NCI-H2081 (cell line): ENCODE data around the gene ATP2B2.

Experiments used
- DNase-seq, 2 experiments: peaks; one replicate each; lab custom pipeline; 2025; lab: John Stamatoyannopoulos, UW

Gene ATP2B2

DNA sequence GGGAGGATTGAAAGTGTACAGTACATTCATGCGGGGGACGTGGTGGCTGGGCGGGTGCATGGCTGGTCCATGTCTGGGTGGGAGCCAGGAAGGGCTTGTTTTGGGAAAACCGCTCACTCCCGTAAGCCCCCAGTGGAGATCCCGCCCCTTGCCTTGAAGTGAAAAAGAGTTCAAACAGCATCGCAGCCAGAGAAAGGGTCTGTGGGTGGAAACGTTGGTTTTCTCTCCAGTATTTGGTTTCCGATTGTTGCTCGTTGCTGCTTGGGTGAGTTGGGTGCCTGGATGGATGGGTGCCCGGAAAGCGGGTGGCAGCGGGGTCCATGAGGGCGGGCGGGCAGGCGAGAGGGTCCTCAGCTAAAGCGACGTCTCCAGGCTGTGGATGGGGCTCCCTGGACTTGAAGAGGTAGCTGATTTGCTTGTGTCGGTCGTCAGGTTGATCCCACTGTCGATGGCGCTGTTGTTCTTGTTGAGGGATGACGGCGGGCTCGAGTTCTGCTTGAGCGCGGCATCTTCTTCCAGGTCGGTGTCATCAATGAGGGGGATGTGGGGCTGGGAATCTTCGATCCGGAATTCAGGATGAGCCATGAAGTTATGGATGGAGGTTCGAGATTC, 176.8 kb downstream of the ATP2B2 start:
- no peak for DNase-seq

DNA sequence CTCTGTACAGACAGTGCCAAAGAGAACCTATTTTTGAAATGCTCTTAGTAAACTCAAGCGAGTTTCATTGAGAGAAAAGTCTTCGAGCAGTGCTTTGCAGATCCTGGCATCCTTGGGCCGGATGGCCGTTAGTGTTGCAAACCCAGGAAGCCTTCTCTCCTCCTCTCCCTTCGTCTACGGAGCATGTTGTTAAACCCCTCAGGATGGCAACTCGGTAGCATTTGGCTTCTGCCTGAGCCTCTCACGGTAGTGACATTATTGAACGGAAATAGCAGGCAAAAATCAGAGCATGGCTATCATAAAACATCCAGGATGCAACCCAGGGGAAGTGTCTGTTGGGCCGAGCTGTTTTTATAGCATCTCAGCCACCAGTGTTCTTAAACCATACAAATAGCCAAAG, 177.8 kb downstream of the ATP2B2 start:
- DNase-seq = no peak

DNA sequence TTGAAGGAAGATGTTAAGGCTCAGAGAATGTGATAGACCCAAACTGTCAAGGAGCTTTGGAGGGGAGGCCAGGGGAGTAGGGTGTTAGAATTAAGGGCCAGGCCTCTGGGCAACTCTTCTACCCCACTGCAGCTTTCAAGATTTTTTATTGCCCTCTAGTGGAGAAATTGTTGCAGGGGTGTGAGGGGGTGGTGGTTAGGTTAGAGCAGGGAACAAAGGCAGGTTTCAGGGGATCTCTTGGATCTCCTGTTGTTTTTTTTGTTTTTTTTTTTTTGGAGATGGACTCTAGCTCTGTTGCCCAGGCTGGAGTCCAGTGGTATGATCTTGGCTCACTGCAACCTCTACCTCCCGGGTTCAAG, 183.1 kb downstream of the ATP2B2 start:
- peak; percentile 9 to 12 for DNase-seq

DNA sequence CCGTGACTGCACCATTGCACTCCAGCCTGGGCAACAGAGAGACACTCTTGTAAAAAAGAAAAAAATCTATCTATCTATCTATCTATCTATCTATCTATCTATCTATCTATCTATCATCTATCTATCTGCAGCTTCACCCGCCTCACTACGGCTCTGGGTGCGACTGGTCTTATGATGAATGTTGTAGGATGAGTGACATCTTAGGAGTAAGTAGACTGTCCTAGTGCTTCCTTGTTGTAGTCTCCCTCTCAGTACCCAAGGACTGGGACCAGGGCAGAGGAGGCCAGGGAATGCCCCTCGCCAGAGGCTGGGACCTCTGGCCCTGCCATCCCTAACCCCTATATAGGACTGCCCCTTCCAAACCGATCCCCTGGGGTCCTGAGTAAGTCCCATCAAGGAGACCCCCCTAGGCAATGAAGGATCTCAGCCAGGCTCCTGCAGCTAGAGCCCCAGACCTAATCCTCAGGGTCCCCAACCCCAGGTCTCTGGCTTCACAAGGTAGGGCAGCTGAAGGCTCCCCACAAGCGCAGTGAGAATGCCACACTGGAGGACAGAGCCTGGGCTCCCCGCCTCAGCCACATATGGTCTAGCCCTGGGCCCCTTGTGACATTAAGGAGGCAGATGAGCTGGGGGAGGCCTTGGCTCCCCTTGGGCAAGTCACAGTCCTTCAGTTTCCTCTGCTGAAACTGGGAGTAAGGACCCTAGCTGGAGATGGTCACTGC, 183.6 kb downstream of the ATP2B2 start:
- DNase-seq = no peak

DNA sequence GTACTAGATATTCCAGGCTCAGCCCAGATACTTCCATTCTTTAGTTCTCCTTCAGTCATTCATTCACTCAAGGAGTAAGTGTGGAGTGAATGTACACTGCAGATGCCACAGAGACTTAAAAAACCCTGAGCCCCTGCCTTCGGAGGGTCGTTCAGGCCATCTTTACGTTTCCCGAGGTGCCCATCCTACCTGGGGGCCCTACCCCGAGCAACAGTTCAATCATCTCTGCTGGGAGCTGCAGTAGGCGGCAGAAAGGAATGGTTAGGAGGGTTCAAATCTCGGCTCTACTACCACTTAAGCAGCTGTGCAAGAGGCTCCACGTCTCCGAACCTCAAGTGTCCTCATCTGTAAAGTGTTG, 185.1 kb downstream of the ATP2B2 start:
- no peak for DNase-seq

DNA sequence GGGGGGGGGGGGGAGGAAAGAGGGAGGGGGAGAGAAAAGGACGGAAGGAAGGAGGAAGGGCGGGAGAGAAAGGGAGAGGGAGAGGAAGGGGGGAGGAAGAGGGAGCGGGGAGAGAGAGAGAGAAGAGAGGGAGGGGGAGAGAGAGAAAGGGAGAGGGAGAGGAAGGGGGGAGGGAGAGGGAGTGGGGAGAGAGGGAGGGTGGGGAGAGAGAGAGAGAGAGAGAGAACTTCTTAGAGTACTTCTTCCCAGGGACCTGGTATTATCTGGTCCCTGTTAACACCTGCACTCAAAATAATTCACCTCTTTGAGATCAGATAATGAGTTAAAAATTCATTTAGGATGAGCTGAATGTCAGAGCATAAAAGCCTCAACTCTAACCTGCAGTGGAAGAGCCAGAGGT, 185.6 kb downstream of the ATP2B2 start:
- DNase-seq = no peak

DNA sequence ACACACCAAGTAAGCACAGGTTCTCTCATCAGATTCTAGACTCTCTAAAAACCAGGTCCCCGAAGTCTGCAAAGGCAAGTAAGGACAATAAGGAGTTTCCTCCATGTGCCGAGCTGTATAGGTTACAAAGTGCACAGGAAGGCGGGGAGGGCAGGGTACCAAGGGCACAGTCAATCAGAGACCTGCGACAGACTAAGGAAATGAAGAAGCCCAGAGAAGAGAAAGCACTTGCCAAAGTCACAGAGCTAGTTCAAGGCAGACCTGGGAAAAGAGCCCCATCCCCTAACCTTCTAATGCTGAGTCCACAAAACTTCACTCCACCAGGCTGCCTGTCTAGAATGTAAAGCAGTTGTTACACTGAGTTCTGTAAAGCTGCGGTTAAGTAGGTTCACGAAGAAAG, 186.1 kb downstream of the ATP2B2 start:
- DNase-seq = no peak

DNA sequence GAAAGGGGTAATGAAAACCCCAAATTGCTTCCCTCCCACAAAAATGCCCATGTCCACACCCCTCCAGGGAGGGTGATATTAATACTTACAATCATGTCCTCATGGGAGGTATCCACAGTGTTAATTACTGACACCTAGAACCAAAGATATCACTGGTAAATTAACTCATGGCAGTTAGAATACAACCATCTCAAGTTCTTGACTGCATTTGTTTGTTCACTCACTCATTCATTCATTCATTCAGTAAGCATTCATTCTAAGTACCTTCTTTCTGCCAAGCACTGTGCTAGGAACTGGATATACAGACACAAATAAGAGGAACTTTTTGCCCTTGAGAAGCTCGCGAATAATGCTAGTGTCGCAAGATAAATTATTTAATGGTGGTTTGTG, 187.4 kb downstream of the ATP2B2 start:
- no peak for DNase-seq

DNA sequence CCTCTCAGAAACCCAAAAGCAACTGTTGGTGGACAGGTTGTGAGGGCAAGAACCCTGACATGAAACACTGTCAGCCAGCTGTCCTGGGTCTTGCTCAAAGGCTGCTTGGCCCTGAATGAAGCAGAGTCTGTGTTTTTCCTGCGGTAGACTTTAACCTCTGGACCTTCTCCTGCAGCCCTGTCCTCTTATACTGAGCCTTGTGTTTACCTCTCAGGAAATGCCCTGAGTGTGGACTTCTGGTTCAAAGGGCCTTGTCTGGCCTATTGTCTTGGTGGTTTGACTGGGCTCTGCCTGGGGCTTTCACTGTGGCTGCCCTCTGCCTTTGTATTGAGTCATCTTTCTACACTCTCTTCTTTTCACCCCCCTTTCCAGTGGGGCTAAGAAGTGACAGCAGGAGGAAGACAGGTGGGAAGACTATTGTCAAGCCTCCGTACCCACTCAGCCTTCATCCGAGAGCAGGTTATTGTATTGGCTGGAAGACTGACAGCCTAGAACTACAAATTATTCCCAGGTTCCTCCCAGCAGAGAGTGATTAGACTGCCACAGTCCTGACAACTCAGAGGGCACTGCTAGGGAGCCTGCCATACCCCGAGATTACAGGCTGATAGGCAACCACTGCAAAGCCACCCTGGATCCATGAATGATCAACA, 187.9 kb downstream of the ATP2B2 start:
- DNase-seq = no peak

DNA sequence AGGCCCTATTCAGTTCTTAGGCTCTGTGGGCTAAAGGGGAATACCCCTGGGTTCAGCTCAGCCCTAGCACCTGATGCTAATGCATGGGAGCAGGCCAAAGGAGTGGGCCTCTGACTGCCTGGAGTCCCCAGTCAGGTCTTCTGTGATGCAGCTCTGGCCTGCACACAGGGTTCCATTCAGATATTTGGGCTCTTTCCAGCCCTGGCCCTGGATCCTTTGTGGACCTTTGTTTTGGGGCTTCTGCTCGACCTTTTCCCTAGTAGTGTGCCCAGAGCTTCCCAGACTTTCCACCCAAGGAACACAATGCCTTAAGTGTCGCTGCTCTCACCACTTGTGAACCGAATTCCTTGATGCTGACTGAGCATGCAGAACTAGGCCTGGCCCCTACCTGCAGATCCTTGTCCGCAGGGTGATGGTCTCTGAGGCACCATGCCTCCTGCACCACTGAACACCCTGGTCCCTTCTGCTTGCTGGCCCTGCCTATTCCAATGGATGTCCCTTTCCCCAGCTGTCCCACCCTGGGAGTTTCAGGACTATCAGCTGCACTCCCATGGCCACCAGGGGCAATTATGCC, 189.5 kb downstream of the ATP2B2 start:
- no peak for DNase-seq

DNA sequence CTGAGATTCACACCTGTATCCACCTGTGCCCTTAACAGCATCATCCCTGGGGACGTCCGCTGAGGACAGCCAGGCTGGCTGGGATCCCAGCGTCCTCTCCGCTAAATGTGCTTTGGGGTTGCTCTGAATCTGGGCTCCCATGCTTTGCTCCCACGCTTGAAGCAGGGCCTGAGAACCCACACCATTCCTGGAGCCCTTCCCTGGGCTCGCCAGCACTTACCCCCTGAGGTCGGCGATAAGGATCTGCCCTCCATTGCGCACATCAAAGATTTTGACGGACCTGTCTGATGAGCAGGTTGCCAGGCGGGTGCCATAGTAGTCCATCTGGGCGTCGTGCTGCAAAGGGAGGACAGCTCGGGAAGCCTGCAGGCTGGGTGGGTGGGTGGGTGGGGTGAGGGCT, 190.3 kb downstream of the ATP2B2 start:
- no peak for DNase-seq

DNA sequence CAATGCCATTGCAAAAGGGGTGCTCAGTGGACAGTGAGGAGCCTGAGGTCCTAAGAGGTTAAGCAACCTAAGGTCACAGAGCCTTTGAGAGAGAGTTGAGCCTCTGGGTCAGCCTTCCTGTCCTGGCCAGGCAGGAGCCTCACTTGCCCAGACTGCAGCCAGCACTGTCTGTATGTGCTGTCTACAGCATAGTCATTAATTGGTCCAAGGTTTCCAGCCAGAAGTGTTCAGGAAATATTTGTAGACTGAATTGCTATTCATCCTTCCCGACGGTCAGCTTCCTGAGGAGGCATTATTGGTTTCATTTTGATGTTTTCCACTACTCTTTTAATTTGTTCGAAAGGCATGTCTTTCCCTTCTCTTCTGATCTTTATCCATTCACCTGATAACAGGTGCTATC, 192.5 kb downstream of the ATP2B2 start:
- DNase-seq = no peak

DNA sequence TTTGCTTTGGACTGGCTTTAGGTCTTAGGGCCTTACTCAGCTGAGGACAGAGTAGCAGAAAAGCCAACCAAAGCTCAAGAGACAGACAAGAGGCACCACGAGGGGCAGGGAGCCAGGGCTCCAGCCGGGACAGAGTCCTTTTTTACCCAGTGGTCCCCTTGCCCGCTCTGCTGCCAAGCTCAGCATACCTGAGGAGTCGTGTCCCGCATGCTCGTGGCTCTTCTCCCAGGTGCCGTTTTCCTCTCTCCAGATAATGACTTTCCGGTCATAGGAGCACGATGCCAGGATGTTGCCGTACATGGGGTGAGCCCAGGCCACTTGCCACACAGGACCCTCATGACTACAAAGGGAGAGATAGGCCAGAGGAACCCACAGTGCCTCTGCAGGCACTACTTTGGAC, 193.0 kb downstream of the ATP2B2 start:
- DNase-seq = no peak

DNA sequence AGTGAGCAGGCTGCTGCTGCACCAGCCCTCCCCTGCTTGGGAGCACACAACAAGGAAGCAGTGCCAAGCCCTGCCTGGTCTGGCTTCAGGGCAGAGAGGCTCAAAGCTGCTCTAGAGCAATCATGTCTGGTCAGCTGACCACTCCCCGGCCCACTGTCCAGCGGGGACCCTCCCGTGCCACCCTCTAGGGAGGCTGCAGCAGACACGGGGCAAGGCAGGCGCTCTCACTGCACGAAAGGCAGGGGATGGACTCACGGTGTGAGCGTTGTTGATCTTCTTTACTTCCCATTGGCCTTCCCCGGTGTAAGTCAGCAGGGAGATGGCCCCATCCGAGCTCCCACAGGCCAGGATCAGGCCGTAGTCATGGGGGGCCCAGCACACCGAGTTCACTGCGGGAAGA, 193.7 kb downstream of the ATP2B2 start:
- DNase-seq = no peak

DNA sequence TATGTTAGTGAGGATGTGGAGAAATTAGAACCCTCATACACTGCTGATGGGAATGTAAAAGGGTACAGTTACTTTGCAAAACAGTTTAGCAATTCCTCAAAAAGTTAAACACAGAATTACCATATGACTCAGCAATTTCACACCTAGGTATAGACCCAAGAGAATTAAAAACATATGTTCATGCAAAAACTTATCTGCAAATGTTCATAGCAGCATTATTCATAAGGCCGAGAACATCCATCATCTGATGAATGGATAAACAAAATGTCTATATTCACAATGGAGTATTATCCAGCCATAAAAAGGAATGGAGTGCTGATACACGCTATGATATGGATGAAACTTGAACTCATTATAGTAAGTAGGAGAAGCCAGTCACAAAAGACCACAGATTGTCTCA, 194.8 kb downstream of the ATP2B2 start:
- no peak for DNase-seq

DNA sequence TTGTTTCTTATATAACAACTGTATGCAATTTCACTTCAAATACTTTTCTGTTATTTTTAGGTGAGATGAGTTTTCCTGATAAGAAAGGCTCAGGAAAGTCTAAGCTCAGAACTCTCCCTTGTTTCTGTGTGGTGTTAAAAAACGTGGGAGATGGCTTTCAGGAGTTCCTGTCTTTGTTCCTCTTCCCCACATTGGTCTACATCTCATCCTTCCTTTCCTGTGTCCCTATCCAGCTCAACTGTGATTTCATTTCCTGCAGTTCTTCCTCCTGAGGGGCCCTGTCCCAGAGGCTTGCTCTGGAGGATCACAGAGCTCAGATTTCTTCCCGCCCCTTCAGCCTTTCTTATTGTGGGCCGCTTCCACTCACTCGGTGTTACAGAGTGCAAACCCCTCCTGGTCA, 195.7 kb downstream of the ATP2B2 start:
- DNase-seq = no peak

DNA sequence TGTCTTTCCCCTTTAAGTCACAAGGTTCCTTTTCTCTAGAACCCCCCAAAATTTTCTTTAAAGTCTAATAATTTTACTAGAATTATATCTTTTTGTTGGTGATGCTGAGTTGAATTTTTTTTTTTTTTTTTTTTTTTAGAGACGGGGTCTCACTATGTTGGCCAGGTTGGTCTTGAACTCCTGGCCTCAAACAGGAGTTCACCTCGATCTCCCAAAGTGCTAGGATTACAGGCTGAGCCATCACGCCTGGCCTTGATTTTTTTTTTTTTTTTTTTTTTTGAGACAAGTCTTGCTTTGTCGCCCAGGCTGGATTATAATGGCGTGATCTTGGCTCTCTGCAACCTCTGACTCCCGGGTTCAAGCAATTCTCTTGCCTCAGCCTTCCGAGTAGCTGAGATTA, 196.7 kb downstream of the ATP2B2 start:
- DNase-seq = no peak

DNA sequence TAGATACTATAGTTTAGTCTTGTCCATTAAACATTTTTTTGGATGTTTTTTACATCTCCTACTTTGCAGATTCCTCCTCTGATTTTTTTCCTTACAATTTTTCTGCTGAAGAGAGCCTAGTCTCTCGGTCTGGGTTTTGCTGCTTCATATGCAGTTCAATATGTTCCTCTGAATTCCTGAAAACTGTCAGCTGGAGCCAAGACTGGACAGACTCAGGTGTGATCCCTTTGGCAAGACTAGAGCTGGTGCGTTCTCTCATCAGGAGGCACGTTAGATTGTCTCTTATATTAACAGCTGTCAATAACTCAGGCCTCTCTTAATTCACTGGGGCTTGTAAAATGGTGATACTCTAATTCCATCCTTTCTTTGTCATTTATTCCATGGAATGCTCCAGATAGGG, 199.2 kb downstream of the ATP2B2 start:
- no peak for DNase-seq

DNA sequence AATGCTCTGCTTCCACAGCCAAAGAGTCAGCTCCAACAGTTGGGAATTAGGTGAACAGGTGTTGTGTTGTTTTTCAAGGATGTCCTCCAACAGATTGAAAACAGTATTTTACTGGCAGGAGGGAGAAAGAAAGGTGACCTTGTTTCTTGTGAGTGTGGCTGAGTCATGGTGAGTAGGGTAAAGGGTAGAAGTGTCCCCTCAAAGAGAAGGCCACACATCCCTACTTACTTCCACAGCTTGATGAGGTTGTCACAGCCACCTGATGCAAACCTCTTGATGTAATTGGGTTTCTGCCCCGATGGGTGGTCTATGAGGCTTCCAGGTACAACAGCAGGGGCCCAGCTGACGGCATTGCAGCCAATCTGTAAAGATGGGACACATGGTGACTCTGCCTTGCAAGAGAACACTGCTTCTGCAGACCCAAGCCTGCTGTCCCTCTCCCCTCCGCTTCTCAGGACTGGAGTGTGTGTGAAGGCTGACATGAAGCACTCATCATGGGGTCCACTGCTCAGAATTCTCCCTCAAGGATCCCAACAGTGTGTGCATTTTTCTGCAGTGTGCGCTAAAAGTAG, 200.0 kb downstream of the ATP2B2 start:
- no peak for DNase-seq

DNA sequence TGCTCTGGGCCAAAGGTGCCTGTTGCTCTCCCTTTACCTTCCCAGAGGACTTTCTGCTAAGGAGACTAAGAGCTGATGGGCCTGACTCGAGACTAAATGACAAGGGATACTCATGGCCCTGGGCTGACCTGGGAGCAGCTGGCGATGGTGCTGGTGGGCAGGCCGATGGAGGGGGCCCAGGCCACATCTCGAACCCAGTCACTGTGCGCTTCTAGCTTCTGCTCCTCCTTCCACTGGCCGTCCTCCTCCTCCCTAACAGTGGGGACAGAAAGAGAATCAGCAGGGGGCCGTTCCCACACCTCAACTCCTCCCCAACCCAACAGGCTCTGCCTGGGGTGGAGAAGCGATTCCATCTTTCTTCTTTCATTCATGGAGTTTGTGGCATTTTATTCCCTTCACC, 200.5 kb downstream of the ATP2B2 start:
- DNase-seq = no peak

DNA sequence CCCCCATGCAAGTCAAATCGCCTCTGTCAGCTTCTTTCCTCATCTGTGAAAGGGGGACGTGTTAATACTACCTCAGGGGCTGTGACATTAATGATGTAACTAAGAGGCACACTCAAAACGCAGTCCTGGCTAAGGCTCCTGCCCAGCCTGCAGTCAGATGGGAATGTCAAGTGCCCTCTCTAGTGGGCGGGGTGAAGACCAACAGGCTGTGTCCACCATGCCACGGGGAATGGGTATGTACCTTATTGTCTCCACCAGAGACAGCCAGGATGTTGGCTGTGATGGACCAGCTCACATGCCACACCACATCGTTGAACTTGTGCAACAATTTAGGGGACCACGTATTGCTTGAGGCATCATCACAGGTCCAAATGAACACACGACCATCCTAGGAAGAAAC, 201.6 kb downstream of the ATP2B2 start:
- DNase-seq = no peak

DNA sequence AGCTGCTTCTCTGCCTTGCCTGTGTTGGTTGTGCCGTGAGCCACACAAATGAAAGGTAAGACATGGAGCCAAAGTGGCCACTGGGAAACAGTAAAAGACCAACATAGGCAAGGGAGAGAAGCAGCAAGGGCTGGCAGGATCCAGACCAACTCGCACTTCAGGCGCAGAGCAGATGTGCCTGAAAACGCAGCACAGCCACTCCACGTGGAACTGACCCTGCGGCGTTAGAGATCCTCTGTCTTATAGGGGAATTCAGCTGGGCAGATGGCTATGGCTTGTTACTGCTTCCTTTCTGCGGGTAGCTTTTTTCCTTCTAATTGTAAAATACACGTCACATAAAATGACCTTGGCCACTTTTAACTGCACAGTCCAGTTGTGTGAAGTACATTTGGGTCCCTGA, 202.3 kb downstream of the ATP2B2 start:
- no peak for DNase-seq

DNA sequence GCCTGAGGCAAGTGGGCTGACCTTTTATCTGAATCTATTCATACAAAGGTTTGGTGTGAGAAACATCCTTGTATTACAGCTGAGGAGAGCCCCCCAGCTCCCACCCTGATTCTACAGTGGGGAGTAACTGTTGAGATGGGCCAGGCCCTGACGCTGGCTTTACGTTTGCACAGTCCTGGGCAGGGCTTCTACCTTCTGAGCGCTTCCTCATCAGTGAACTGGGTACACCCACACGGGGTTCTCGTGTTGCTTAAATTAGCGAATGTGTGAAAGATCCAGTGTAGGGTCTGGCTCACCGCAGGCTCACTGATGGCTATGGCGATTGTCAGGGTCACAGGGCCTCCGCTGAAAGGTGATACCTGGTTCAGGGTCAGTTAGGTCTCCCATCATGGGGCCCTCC, 205.3 kb downstream of the ATP2B2 start:
- DNase-seq = no peak
